SW 1271 (cell line): Measurements from ENCODE around the gene NLGN1.

Experiments
- DNase-seq, 2 experiments: peaks; one replicate each; lab custom pipeline; 2025; lab: John Stamatoyannopoulos, UW

Gene NLGN1

GRCh38 chr3:174335324-174335723, 937.8 kb downstream of the NLGN1 start:
- no peak for DNase-seq

DNA sequence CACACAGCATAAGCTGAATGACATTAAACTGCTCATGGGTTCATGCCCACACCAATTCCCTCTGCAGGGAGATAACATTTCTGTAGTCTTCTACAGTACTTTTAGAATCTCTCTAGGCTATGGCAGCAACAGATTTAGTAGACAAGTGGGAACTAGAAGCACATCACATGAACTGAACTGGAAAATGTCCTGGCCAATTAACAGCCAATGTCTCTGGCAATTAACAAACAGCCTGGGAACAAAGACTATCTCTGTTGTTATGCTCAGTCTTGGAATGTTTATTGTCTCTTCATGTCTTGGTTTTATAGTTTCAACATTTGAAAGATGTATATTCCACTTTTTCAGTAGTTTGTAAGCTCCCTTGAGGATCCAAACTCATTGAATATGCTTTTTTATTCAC, 938.4 kb downstream of the NLGN1 start:
- DNase-seq, result no peak
